ENCODE data around the gene ASPG. TPM values are rescaled to one million over a fixed set of nuclear protein-coding genes. Genes with fewer than 3 reads are reported as not detected.

ASPG gene
- total and polyA plus RNA-seq, 2 of the 13 experiments (the other 11 are each of a cell fraction or from before 2014, with no cell fraction given), result not detected

- intact Hi-C loops (cut with micrococcal nuclease; ENCODE audit: unreplicated experiment), result no loop called here
- TF ChIP-seq SUZ12 (IDR thresholded peaks at IDR 0.05; ENCODE audit: low read depth, low read length) (no peak), TBP (CRISPR knock-in tag; IDR thresholded peaks at IDR 0.05) (no peak), ZNF432 (CRISPR knock-in tag; IDR thresholded peaks at IDR 0.05; ENCODE audit: borderline replicate concordance) (no peak), ZBTB1 (CRISPR knock-in tag; IDR thresholded peaks at IDR 0.05; ENCODE audit: borderline replicate concordance) (no peak), ZNF557 (CRISPR knock-in tag; IDR thresholded peaks at IDR 0.05) (no peak), ZNF101 (CRISPR knock-in tag; IDR thresholded peaks at IDR 0.05; ENCODE audit: borderline replicate concordance, low read depth) (no peak), SMAD9 (CRISPR knock-in tag; IDR thresholded peaks at IDR 0.05) (no peak), SAP130 (CRISPR knock-in tag; IDR thresholded peaks at IDR 0.05; ENCODE audit: low read depth) (no peak), ZNF770 (CRISPR knock-in tag; IDR thresholded peaks at IDR 0.05) (no peak), SP1 (IDR thresholded peaks at IDR 0.05) (no peak), SP1 (CRISPR knock-in tag; IDR thresholded peaks at IDR 0.05) (no peak), POLR2G (IDR thresholded peaks at IDR 0.05; ENCODE audit: low read depth, low read length) (no peak), ZNF790 (CRISPR knock-in tag; IDR thresholded peaks at IDR 0.05; ENCODE audit: borderline replicate concordance) (no peak)
- 16% methylated on average over 4 of the region's 19 CpGs for WGBS (ENCODE audit: low lambda C conversion rate)
These were observed 21.6 kb downstream of the ASPG start for GRCh38 chr14:104107101-104107581.

More at GRCh38 chr14:104107101-104107581, 21.6 kb downstream of the ASPG start:
- no TSS peak for BruUV-seq (replicated peaks)
- Histone ChIP-seq H3K79me2 (ENCODE audit: insufficient read depth, low read length) (no peaks in the 10 kb centered on the region), H3K4me3 (replicated peaks in 1 of 3; ENCODE audit: insufficient read depth in 1 of 3, low read depth in 2 of 3, low read length in 3 of 3) (no peak overlapping the region), H3K27me3 (ENCODE audit: control insufficient read depth in 1 of 2, insufficient read depth in 2 of 2, low read length in 2 of 2) (peaks cover 5 to 17% of the 10 kb centered on the region in 2 experiments; a peak in 4 of 5 replicates), H3K9me3 (ENCODE audit: low read length) (no peaks in the 10 kb centered on the region), H2AFZ (ENCODE audit: low read length) (no peak overlapping the region), H3K4me2 (ENCODE audit: low read depth, low read length) (no peak overlapping the region), H3K36me3 (replicated peaks in 1 of 2; ENCODE audit: control insufficient read depth in 1 of 2, insufficient read depth in 2 of 2, low read length in 2 of 2) (no peaks in the 10 kb centered on the region), H3K9ac (ENCODE audit: insufficient read depth, low read depth, low read length) (no peak overlapping the region), H3K27ac (ENCODE audit: extremely low read length, insufficient read depth, low read length) (no peak overlapping the region), H4K20me1 (ENCODE audit: insufficient read depth, low read length) (no peaks in the 10 kb centered on the region), H3K4me1 (ENCODE audit: insufficient read depth, low read length) (no peaks in the 10 kb centered on the region)
- in situ Hi-C loops (cut with HindIII; ENCODE audit: extremely low pct_ligation_motif_present, low pct_unique_long_range_greater_than_20kb), result no loop called here
- CTCF ChIA-PET (ENCODE audit: low intra/inter-chr PET ratio, low total read pairs), result no interaction called here
- DNase-seq (ENCODE audit: low spot score), result no peak
- no peak for ATAC-seq
- FAIRE-seq, result no peak
- POLR2A ChIA-PET, result no interaction called here

Measured in HepG2 (cell line).